SU-DHL-6 (cell line): ENCODE data around the gene PPP1R12C.

Experiments used
- H2AFZ ChIP-seq: fragments of 200-600 bp; sonication (generic); 2 replicates; pipeline ENCODE4 v1.6.1; 2014; ENCODE audit warnings: low read depth, mild to moderate bottlenecking, moderate library complexity, mixed read lengths, antibody characterized with exemption, low read length; ENCODE audit not compliant: severe bottlenecking
- H3F3A ChIP-seq: fragments of 200-600 bp; shearing (Covaris generic); 2 replicates; pipeline ENCODE4 v1.6.0; 2016; ENCODE audit warnings: antibody characterized with exemption, mild to moderate bottlenecking; ENCODE audit not compliant: insufficient read depth
- H3K27ac ChIP-seq: fragments of 200-600 bp; sonication (generic); 2 replicates; pipeline ENCODE4 v1.5.1; 2016; ENCODE audit warnings: low read depth, mild to moderate bottlenecking, low read length, moderate library complexity, mixed read lengths
- H3K27me3 ChIP-seq: fragments of 200-600 bp; sonication (generic), shearing (Covaris generic); 2 replicates; pipeline ENCODE4 v1.6.0; 2014; ENCODE audit warnings: mild to moderate bottlenecking, low read length
- H3K36me3 ChIP-seq: fragments of 200-600 bp; sonication (generic); 2 replicates; pipeline ENCODE4 v1.6.1; 2014; ENCODE audit warnings: mild to moderate bottlenecking, low read length, mixed read lengths
- H3K4me2 ChIP-seq: fragments of 300-600, 200-600 bp; shearing (Covaris generic), sonication (generic); 2 replicates; pipeline ENCODE4 v1.6.0; 2014; ENCODE audit warnings: low read length, low read depth, mild to moderate bottlenecking; ENCODE audit not compliant: poor library complexity, severe bottlenecking
- H3K4me3 ChIP-seq: fragments of 200-600 bp; sonication (generic); 2 replicates; pipeline ENCODE4 v1.5.1; 2014; ENCODE audit warnings: antibody characterized with exemption, low read length, mild to moderate bottlenecking, mixed read lengths; ENCODE audit not compliant: insufficient read depth, poor library complexity, severe bottlenecking
- H3K79me2 ChIP-seq: fragments of 200-600 bp; sonication (generic); 2 replicates; pipeline ENCODE4 v1.6.1; 2014; ENCODE audit warnings: mild to moderate bottlenecking, low read length, moderate library complexity; ENCODE audit not compliant: insufficient read depth
- H3K9ac ChIP-seq: fragments of 200-600 bp; sonication (generic); 2 replicates; pipeline ENCODE4 v1.7.0; 2014; ENCODE audit warnings: mild to moderate bottlenecking, low read length
- H3K9me2 ChIP-seq: fragments of 200-600 bp; sonication (generic); replicated peaks from 2 replicates; pipeline ENCODE4 v1.6.1; 2014; ENCODE audit warnings: low read length; ENCODE audit not compliant: insufficient read depth
- H3K9me3 ChIP-seq: fragments of 200-600 bp; sonication (generic); 2 replicates; pipeline ENCODE4 v1.6.1; 2014; ENCODE audit warnings: low read length, mixed read lengths; ENCODE audit not compliant: insufficient read depth
- H4K20me1 ChIP-seq: fragments of 200-600 bp; sonication (generic); 2 replicates; pipeline ENCODE4 v1.6.1; 2014; ENCODE audit warnings: low read depth, mild to moderate bottlenecking, antibody characterized with exemption, low read length, moderate library complexity, mixed read lengths
- CTCF ChIP-seq: fragments of 200-600 bp; sonication (generic); IDR thresholded peaks from one replicate; pipeline ENCODE4 v1.5.1; 2017; ENCODE audit warnings: antibody characterized with exemption, mild to moderate bottlenecking, low read length, moderate library complexity; ENCODE audit not compliant: insufficient read depth, poor library complexity, severe bottlenecking
- EZH2phosphoT487 ChIP-seq: fragments of 200-600 bp; sonication (generic), shearing (Covaris generic); conservative IDR thresholded peaks from 2 replicates; pipeline ENCODE4 v1.6.1; 2018; ENCODE audit warnings: mild to moderate bottlenecking, antibody characterized with exemption, low read length, moderate library complexity, mixed read lengths

The PPP1R12C gene

GRCh38 chr19:55113570-55114039 is 3.8 kb downstream of the PPP1R12C start:
- no peaks in the 10 kb centered on the region for H3K9me2 ChIP-seq
- TF ChIP-seq CTCF: no peak
- peaks cover 8% of the 10 kb centered on the region for H3F3A ChIP-seq
- no peak overlapping the region for H2AFZ ChIP-seq
- no peaks in the 10 kb centered on the region; the same call in 1 of the 2 replicates for H4K20me1 ChIP-seq
- peak overlapping the region; percentile 94 for H3K9ac ChIP-seq
- H3K4me2 ChIP-seq: peak overlapping the region; percentile 80
- no peaks in the 10 kb centered on the region for H3K9me3 ChIP-seq
- no peaks in the 10 kb centered on the region for H3K27me3 ChIP-seq
- no peaks in the 10 kb centered on the region for H3K36me3 ChIP-seq
- peak overlapping the region; percentile 25 for H3K4me3 ChIP-seq
- peak overlapping the region; percentile 91 for H3K27ac ChIP-seq
- peaks cover 77% of the 10 kb centered on the region for H3K79me2 ChIP-seq

- no peak for TF ChIP-seq EZH2phosphoT487
- peak; percentile 61 for TF ChIP-seq CTCF
- Histone ChIP-seq H3K27me3 (no peaks in the 10 kb centered on the region), H4K20me1 (no peaks in the 10 kb centered on the region; the same call in 1 of the 2 replicates), H3K9ac (peak overlapping the region; percentile 94), H3F3A (peaks cover 8% of the 10 kb centered on the region), H3K79me2 (peaks cover 84% of the 10 kb centered on the region), H3K9me2 (no peaks in the 10 kb centered on the region), H3K4me2 (peak overlapping the region; percentile 80), H3K27ac (peak overlapping the region; percentile 91), H3K36me3 (0 out of 2 replicates have a peak, but pooled peaks cover 3% of the 10 kb centered on the region), H2AFZ (no peak overlapping the region), H3K9me3 (no peaks in the 10 kb centered on the region), H3K4me3 (peak overlapping the region; percentile 25)
Observed at GRCh38 chr19:55112777-55113569, 4.5 kb downstream of the PPP1R12C start.

- Histone ChIP-seq H3K9ac (peak overlapping the region; percentile 94), H3K9me3 (no peaks in the 10 kb centered on the region), H3K36me3 (0 out of 2 replicates have a peak, but pooled peaks cover 3% of the 10 kb centered on the region), H2AFZ (no peak overlapping the region), H4K20me1 (no peaks in the 10 kb centered on the region; the same call in 1 of the 2 replicates), H3K9me2 (no peaks in the 10 kb centered on the region), H3K27me3 (no peaks in the 10 kb centered on the region), H3F3A (peaks cover 8% of the 10 kb centered on the region), H3K27ac (peak overlapping the region; percentile 91), H3K4me3 (no peak overlapping the region), H3K4me2 (peak overlapping the region; percentile 80), H3K79me2 (peaks cover 85% of the 10 kb centered on the region)
- TF ChIP-seq EZH2phosphoT487: no peak
- no peak for TF ChIP-seq CTCF
Observed at GRCh38 chr19:55112246-55112776, 5.1 kb downstream of the PPP1R12C start.
